H1 (cell line): ENCODE measurements around the gene ZNF692. TPM values are rescaled to one million over a fixed set of nuclear protein-coding genes. Genes with fewer than 3 reads are reported as not detected.

Experiments
- CTCF ChIA-PET: fragments of 300-600 bp; sonication (Branson Sonifier 250); formaldehyde crosslinking; loops from one replicate; lab custom pipeline; 2021; ENCODE audit not compliant: partially characterized antibody; lab: Charles Lee
- POLR2A ChIA-PET: fragments of 300-600 bp; sonication (Branson Sonifier 250); formaldehyde crosslinking; loops from one replicate; lab custom pipeline; 2021; ENCODE audit warnings: inconsistent platforms; ENCODE audit not compliant: partially characterized antibody; lab: Charles Lee
- DNase-seq, 2 experiments: peaks; one replicate each; pipeline versions ENCODE4 v3.0.0 to v3.0.0-alpha.2; 2010 to 2022; ENCODE audit warnings: low spot score in 2 of 2, low read depth in 1 of 2, mixed read lengths in 1 of 2
- FAIRE-seq: peaks from 2 replicates; lab custom pipeline; 2011; peaks lifted over from hg19 to GRCh38; lab: Jason Lieb, UNC
- H2AFZ ChIP-seq: 2 replicates; pipeline ENCODE4 v1.8.1; 2012; ENCODE audit warnings: low read length, inconsistent platforms
- H2AK5ac ChIP-seq: 2 replicates; pipeline ENCODE4 v1.6.1; 2013; ENCODE audit warnings: low read depth, low read length
- H2BK120ac ChIP-seq: replicated peaks from 2 replicates; pipeline ENCODE3; 2013; ENCODE audit warnings: low read depth, low read length, inconsistent platforms
- H2BK12ac ChIP-seq: 2 replicates; pipeline ENCODE4 v1.6.1; 2013; ENCODE audit warnings: low read depth, low read length
- H2BK15ac ChIP-seq: 2 replicates; pipeline ENCODE4 v1.6.1; 2013; ENCODE audit warnings: low read length
- H2BK20ac ChIP-seq: 2 replicates; pipeline ENCODE4 v1.6.1; 2013; ENCODE audit warnings: low read length
- H2BK5ac ChIP-seq: 2 replicates; pipeline ENCODE4 v1.6.1; 2013; ENCODE audit warnings: low read depth, low read length
- H3K14ac ChIP-seq: 2 replicates; pipeline ENCODE4 v1.6.1; 2013; ENCODE audit warnings: inconsistent platforms; ENCODE audit not compliant: insufficient read length
- H3K18ac ChIP-seq: 2 replicates; pipeline ENCODE4 v1.6.1; 2013; ENCODE audit warnings: low read length; ENCODE audit errors: extremely low read depth
- H3K23ac ChIP-seq: 2 replicates; pipeline ENCODE4 v1.6.1; 2013; ENCODE audit warnings: inconsistent platforms; ENCODE audit not compliant: insufficient read length
- H3K23me2 ChIP-seq: 2 replicates; pipeline ENCODE4 v1.6.1; 2013; ENCODE audit warnings: low read depth, low read length
- H3K27ac ChIP-seq: 2 replicates; pipeline ENCODE4 v1.6.1; 2011; ENCODE audit warnings: low read depth, low read length, inconsistent platforms
- H3K27me3 ChIP-seq, 4 experiments: replicated peaks in 1 of 4; 1 replicate in 1 of 4; 2 replicates in 3 of 4; pipeline versions ENCODE4 v1.6.1 to v1.8.1; 2011 to 2013; ENCODE audit warnings: low read length in 3 of 4, mild to moderate bottlenecking in 3 of 4, inconsistent platforms in 2 of 4, mixed read lengths in 2 of 4, moderate library complexity in 1 of 4; ENCODE audit not compliant: control insufficient read depth in 3 of 4, insufficient read depth in 3 of 4; ENCODE audit errors: extremely low read depth in 1 of 4
- H3K36me3 ChIP-seq, 4 experiments: 2 replicates each; pipeline versions ENCODE4 v1.6.1 to v1.8.1; 2011 to 2013; ENCODE audit warnings: mild to moderate bottlenecking in 4 of 4, low read length in 3 of 4, moderate library complexity in 2 of 4, control low read depth in 1 of 4, inconsistent platforms in 1 of 4; ENCODE audit not compliant: insufficient read depth in 4 of 4, control insufficient read depth in 2 of 4
- H3K4ac ChIP-seq: replicated peaks from 2 replicates; pipeline ENCODE3; 2013; ENCODE audit warnings: low read length, low read depth, mixed read lengths, inconsistent platforms; ENCODE audit not compliant: insufficient read length
- H3K4me1 ChIP-seq, 4 experiments: replicated peaks in 1 of 4; 1 replicate in 1 of 4; 2 replicates in 3 of 4; pipeline versions ENCODE4 v1.6.1 to v1.8.1; 2011 to 2013; ENCODE audit warnings: low read length in 3 of 4, inconsistent platforms in 2 of 4, mixed read lengths in 1 of 4; ENCODE audit not compliant: insufficient read depth in 4 of 4, control insufficient read depth in 3 of 4
- H3K4me2 ChIP-seq, 2 experiments: 2 replicates each; pipeline versions ENCODE4 v1.6.1 to v1.8.1; 2011 to 2013; ENCODE audit warnings: low read depth in 2 of 2, low read length in 2 of 2, control low read depth in 1 of 2, inconsistent platforms in 1 of 2, mild to moderate bottlenecking in 1 of 2; ENCODE audit not compliant: insufficient read depth in 1 of 2
- H3K4me3 ChIP-seq, 4 experiments: fragments of 200-600, 300-600 bp in 1 of 4; sonication (generic), shearing (Covaris generic), sonication (Bioruptor Twin) in 1 of 4; 2 replicates each; pipeline versions ENCODE4 v1.5.1 to v1.8.1; 2011 to 2016; ENCODE audit warnings: low read length in 4 of 4, low read depth in 3 of 4, control low read depth in 2 of 4, inconsistent platforms in 2 of 4, mild to moderate bottlenecking in 2 of 4, mixed read lengths in 1 of 4, moderate library complexity in 1 of 4; ENCODE audit not compliant: insufficient read depth in 2 of 4; ENCODE audit errors: extremely low read depth in 1 of 4
- H3K56ac ChIP-seq: replicated peaks from 2 replicates; pipeline ENCODE3; 2013; ENCODE audit warnings: low read depth, mild to moderate bottlenecking, mixed read lengths, low read length, inconsistent platforms; ENCODE audit not compliant: insufficient read length
- H3K79me1 ChIP-seq: 2 replicates; pipeline ENCODE4 v1.6.1; 2013; ENCODE audit warnings: low read depth, low read length, control low read depth
- H3K79me2 ChIP-seq, 2 experiments: 2 replicates each; pipeline versions ENCODE4 v1.6.1 to v1.8.1; 2012 to 2013; ENCODE audit warnings: low read length in 2 of 2, mild to moderate bottlenecking in 2 of 2, inconsistent platforms in 1 of 2; ENCODE audit not compliant: insufficient read depth in 2 of 2, control insufficient read depth in 1 of 2
- H3K9ac ChIP-seq, 4 experiments: replicated peaks in 1 of 4; 1 replicate in 1 of 4; 2 replicates in 3 of 4; pipeline versions ENCODE4 v1.6.1 to v1.8.1; 2011 to 2013; ENCODE audit warnings: low read depth in 3 of 4, low read length in 3 of 4, control low read depth in 2 of 4, mild to moderate bottlenecking in 2 of 4, moderate library complexity in 2 of 4, inconsistent platforms in 1 of 4; ENCODE audit errors: extremely low read depth in 1 of 4
- H3K9me3 ChIP-seq, 2 experiments: 2 replicates each; pipeline versions ENCODE4 v1.6.1 to v1.8.1; 2012 to 2013; ENCODE audit warnings: mild to moderate bottlenecking in 2 of 2, moderate library complexity in 2 of 2, control low read depth in 1 of 2, inconsistent platforms in 1 of 2, low read depth in 1 of 2, low read length in 1 of 2, mixed read lengths in 1 of 2; ENCODE audit not compliant: insufficient read depth in 2 of 2
- H4K20me1 ChIP-seq, 2 experiments: replicated peaks in 1 of 2; 2 replicates each; pipeline versions ENCODE3 to v1.8.1; 2011 to 2013; ENCODE audit warnings: inconsistent platforms in 2 of 2, low read length in 2 of 2, mild to moderate bottlenecking in 1 of 2; ENCODE audit not compliant: insufficient read depth in 2 of 2, control insufficient read depth in 1 of 2
- H4K5ac ChIP-seq: 2 replicates; pipeline ENCODE4 v1.6.1; 2013; ENCODE audit warnings: low read length, low read depth, mixed read lengths, inconsistent platforms; ENCODE audit not compliant: insufficient read length
- H4K8ac ChIP-seq: 2 replicates; pipeline ENCODE4 v1.8.0; 2013; ENCODE audit warnings: mild to moderate bottlenecking, moderate library complexity, low read length, inconsistent platforms; ENCODE audit not compliant: insufficient read depth; ENCODE audit errors: extremely low read depth
- H4K91ac ChIP-seq: replicated peaks from 2 replicates; pipeline ENCODE3; 2013; ENCODE audit warnings: low read length, mixed read lengths, inconsistent platforms; ENCODE audit not compliant: insufficient read length
- KDM1A ChIP-seq: fragments of 200-600, 300-600 bp; sonication (generic); IDR thresholded peaks from 2 replicates; pipeline ENCODE4 v1.7.1; 2016; ENCODE audit warnings: mild to moderate bottlenecking, low read length, borderline replicate concordance
- POLR2AphosphoS5 ChIP-seq: IDR thresholded peaks from 2 replicates; pipeline ENCODE4 v1.6.1; 2011; ENCODE audit warnings: low read depth, low read length
- WGBS, 2 experiments: shearing (Covaris generic) in 1 of 2; methylation state at CpG; one replicate each; pipeline versions ENCODE4 v1.1.6 to v1.1.7; 2013 to 2015; ENCODE audit warnings: low lambda C conversion rate in 2 of 2, mixed read lengths in 2 of 2, inconsistent platforms in 1 of 2, low coverage in 1 of 2, missing lambda C conversion rate in 1 of 2; ENCODE audit not compliant: insufficient replicate concordance in 2 of 2, insufficient coverage in 1 of 2, insufficient read length in 1 of 2; ENCODE audit errors: extremely low coverage in 1 of 2, missing lambda C conversion rate in 1 of 2; 5-methylcytosine and 5-hydroxymethylcytosine counted together
- polyA plus RNA-seq, 7 experiments: library from polyadenylated mRNA; depleted of rRNA in 3 of 7; stranded (reverse) in 5 of 7; unstranded in 2 of 7; fragments of >200 nt in 5 of 7; fragments of 200-250 nt in 2 of 7; gene quantifications; 1 replicate in 5 of 7; 2 replicates in 1 of 7; 4 replicates in 1 of 7; pipeline versions ENCODE4 v1.2.1 to v1.2.3, GENCODE V29; 2011 to 2013; ENCODE audit warnings: missing spikeins in 2 of 7, mixed read lengths in 2 of 7
- total RNA-seq: library from RNA; stranded (reverse); fragmentation: NEBNext Ultra II Directional; extraction: Animal tissue kit (Norgen Biotek cat#: 25700); gene quantifications from 2 replicates; pipeline ENCODE4 v1.2.1, GENCODE V29; 2021

ZNF692 gene
- total and polyA plus RNA-seq, 2 of the 8 experiments (the other 6 are each of a cell fraction or from before 2014, with no cell fraction given), result 38.4 to 52.3 TPM

DNA sequence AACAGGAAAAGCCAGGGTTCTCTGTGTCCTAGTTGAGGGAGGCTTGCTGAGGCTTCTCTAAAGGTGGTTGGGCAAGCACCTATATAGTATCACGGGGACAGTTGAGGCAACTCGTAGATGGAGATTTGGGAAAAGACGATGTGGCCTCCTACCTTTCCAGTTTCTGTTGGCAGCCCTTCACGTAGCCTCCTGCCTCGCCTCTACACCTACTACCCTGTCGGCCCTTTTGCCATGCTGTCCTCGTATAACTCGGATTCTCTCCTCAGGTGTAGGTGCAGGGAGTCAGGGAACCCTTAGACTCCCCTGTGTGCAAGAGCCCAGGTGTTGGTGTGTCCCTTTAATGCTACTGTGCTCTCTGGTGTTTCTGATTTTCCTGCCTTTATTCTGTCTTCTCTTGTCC is 10.3 kb downstream of the ZNF692 start:
- ChIA-PET POLR2A (interaction anchor here (1.8 to 6.7 kb wide), 2 partner anchors 10 to 12 kb away, joined by 10 to 47 read pairs; partner anchors contain the start of genes ZNF672 and ZNF692), CTCF (interaction anchor here (1.4 kb wide), 1 partner anchor 10 kb away, joined by 6 read pairs; the partner anchor contains the start of gene ZNF692)
- FAIRE-seq, result no peak

More for the DNA sequence above, 10.3 kb downstream of the ZNF692 start:
- Histone ChIP-seq H4K8ac (no peak overlapping the region), H2AK5ac (no peak overlapping the region), H2BK5ac (no peak overlapping the region), H3K18ac (no peak overlapping the region), H3K4me3 (no peak overlapping the region), H3K56ac (no peak overlapping the region), H3K27me3 (no peaks in the 10 kb centered on the region), H2BK15ac (no peak overlapping the region), H4K91ac (no peak overlapping the region), H3K79me1 (0 out of 2 replicates have a peak, but pooled peaks cover 2% of the 10 kb centered on the region), H3K4me2 (no peak overlapping the region), H4K5ac (no peak overlapping the region), H3K14ac (no peak overlapping the region), H3K23me2 (no peaks in the 10 kb centered on the region), H2BK20ac (no peak overlapping the region), H3K79me2 (no peaks in the 10 kb centered on the region; a peak in 1 of 4 replicates), H3K4ac (no peak overlapping the region), H2AFZ (no peak overlapping the region), H3K36me3 (peaks cover 2 to 33% (median 30%) of the 10 kb centered on the region in 4 experiments), H3K27ac (no peak overlapping the region), H3K23ac (no peak overlapping the region), H2BK120ac (no peak overlapping the region), H2BK12ac (no peak overlapping the region), H3K9ac (no peak overlapping the region), H3K9me3 (no peaks in the 10 kb centered on the region), H3K4me1 (no peaks in the 10 kb centered on the region), H4K20me1 (peaks cover 4 to 24% of the 10 kb centered on the region in 2 experiments)
- no peak for DNase-seq
- 92% methylated on average over 8 of the region's 8 CpGs; no CpG with 5 or more reads in 1 of the 2 experiments for WGBS, 2 experiments
- 0 out of 2 replicates have a peak, but pooled peaks have one; percentile 25 for TF ChIP-seq POLR2AphosphoS5
- no peak for TF ChIP-seq KDM1A
